HG02798 (cell line): ENCODE measurements around the gene CREBL2.
A peak's percentile ranks its signal among the peaks of the same experiment; 100 is the strongest.
"Not testable (repeated sequence)": the region's sequence is repeated elsewhere in the genome, so short reads cannot be mapped to it uniquely, and the experiment has no call there.

Source experiments
- ATAC-seq: cut with Tn5 transposase; IDR thresholded peaks from one replicate; pipeline ENCODE4 v1.9.1; 2021; ENCODE audit warnings: mild to moderate bottlenecking; ENCODE audit not compliant: unreplicated experiment, poor library complexity

Gene CREBL2

DNA sequence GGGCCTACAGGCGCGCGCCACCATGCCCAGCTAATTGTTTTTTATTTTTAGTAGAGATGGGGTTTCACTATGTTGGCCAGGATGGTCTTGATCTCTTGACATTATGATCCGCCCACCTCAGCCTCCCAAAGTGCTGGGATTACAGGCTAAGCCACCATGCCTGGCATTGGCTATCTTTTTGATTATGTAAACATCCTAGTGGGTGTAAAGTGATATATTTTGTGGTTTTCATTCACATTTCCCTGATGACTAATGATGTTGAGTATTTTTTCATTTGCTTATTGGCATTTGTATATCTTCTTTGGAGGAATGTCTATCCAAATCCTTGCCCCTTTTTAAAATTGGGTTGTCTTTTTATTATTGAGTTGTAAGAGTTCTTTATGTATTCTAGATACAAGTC is 16.3 kb downstream of the CREBL2 start:
- no peak for ATAC-seq

DNA sequence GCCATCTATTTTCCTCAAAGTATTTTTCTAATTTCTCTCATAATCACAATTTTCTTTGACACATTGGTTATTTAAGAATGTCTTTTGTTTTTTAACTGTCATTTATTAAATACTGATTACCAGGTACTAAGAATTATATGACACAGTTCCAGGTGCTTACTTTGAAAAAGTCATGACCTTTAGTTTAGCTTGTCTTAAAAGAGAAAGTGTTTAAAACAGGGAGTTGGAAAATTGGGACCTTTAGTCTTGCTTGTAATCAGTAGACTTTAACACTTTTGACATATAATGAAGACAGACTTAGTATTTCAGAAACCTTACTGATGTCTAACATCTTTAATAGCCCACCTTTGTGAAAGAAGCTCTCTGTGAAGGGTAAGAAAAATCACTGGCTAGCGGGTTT is 19.2 kb downstream of the CREBL2 start:
- ATAC-seq: no peak

DNA sequence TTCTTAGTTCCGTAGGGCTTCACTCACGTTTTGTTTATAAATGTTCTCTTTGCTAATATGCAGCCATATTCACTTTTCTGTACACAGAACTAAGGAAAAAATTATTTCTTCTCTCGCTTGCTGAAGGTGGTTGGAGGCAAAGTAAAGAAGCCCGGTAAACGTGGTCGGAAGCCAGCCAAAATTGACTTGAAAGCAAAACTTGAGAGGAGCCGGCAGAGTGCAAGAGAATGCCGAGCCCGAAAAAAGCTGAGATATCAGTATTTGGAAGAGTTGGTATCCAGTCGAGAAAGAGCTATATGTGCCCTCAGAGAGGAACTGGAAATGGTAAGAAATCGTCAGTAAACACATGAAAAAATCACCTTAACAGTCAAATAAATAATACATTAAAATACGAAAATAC is 24.0 kb downstream of the CREBL2 start:
- ATAC-seq: no peak

- ATAC-seq: peak; percentile 41
Measured at GRCh38 chr12:12636641-12637040, 25.0 kb downstream of the CREBL2 start.

- not testable (repeated sequence) for ATAC-seq
Measured at GRCh38 chr12:12639995-12640394, 28.3 kb downstream of the CREBL2 start.

DNA sequence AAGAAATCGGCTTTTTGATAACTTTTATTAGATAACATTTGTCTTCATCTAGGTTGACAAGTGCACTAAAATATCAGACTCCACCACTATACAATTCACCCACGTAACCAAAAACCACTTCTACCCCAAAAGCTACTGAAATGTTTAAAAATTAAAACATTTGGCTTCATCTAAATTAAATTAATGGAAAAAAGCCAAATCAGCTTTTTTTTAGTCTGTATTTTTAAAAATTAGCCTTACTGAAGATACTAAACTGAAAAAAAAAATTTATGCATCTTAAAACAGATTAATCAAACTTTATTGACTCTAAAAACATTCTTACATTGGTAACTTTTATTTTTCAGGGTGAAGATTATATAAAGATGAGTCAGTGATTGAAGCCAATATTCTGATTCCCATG is 30.0 kb downstream of the CREBL2 start:
- ATAC-seq: no peak

GRCh38 chr12:12642916-12643315 is 31.2 kb downstream of the CREBL2 start:
- no peak for ATAC-seq

DNA sequence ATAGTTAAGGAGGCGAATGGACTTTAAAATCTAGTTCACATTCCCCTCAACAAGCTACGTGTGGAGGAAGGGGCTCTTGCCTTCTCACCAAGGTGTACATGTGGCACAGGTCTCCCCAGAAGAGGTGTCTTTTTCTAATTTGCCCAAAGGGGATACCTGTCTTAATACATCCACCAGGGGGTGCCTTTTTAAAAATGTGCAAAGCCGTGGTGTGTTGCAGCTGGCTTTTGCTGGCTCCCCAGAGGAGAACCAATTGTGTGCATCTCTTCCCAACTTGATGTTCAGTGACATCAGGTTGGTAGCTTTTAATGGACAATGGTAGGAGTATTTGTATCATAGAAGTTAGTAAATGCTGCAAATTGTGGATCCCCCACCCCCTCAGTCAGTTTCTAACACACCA is 33.8 kb downstream of the CREBL2 start:
- ATAC-seq: peak; percentile 58

- ATAC-seq: peak; percentile 77
Measured at GRCh38 chr12:12645968-12646367, 34.3 kb downstream of the CREBL2 start.

- peak; percentile 55 for ATAC-seq
Measured at GRCh38 chr12:12646483-12647072, 34.9 kb downstream of the CREBL2 start.

DNA sequence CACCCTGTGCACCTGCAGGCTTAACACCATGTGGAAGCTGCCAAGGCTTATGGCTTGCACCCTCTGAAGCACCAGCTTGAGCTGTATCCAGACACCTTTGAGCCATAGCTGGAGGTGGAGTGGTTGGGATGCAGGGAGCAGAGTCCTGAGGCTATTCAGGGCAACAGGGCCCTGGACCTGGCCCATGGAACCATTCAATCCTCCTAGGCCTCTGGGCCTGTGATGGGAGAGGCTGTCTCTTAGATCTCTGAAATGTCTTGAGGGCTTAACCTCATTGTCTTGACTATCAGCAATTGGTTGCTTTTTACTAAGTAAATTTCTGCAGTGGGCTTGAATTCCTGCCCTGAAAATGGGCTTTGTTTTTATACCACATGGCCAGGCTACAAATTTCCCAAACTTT is 36.6 kb downstream of the CREBL2 start:
- ATAC-seq: no peak

DNA sequence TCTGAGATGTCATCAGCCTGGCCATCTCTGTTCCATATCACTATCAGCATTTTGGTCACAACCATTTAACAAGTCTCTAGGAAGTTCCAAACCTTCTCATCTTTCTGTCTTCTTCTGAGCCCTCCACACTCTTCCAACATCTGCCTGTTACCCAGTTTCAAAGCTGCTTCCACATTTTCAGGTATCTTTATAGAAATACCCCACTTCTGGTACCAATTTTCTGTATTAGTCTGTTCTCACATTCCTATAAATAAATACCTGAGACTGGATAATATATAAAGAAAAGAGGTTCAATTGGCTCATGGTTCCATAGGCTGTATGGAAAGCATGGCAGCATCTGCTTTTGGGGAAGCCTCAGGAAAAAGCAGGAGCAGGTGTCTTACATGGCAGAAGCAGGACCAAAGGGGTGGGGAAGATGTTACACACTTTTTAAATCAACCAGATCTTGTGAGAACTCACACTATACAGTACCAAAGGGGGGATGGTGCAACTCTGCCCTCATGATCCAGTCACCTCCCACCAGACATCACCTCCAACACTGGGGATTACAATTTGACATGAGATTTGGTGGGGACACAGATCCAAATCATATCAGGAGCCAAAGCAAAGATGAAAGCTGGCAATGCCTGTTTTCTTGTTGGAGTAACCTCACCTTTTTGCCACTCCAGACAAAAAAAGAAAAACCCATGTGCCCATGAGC is 37.4 kb downstream of the CREBL2 start:
- no peak for ATAC-seq

GRCh38 chr12:12651752-12652151 is 40.1 kb downstream of the CREBL2 start:
- ATAC-seq: no peak

GRCh38 chr12:12652704-12653103 is 41.0 kb downstream of the CREBL2 start:
- ATAC-seq: not testable (repeated sequence)

DNA sequence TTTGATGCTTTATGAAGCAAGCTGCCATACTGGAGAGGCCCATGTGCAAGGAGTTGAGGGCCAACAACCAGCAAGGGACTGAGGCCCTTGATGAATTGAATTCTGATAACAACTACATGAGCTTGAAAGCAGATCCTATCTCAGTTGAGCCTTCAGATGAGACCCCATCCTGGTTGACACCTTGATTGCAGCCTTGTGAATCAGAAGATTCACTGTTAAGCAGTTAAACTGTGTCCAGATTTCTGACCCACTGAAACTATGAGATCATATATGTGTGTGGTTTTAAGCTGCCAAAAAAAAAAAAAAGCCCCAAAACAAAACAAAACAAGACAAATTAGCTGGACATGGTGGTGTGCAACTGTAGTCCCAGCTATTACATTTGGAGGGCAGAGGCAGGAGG is 42.2 kb downstream of the CREBL2 start:
- no peak for ATAC-seq

- ATAC-seq: no peak
Measured at GRCh38 chr12:12654691-12655460, 43.2 kb downstream of the CREBL2 start.

DNA sequence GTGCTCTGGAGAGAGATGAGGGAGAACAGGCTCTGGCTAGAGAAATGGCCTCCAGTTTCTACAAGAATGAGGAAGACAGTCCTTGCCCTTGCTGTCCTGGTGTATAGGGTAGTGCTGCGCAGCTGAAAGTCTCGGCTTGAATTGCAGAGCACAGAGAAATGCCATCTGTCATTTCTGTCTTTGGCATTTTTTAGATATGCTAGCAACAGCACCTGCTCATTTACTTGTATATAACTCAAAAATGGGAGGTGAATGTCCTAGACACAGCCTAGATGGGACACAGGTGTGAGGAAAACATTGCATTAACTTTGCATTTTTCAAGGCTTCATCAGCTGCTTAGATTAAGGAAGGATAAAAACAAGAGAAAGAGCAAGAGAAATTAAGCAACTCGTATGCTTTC is 48.5 kb downstream of the CREBL2 start:
- ATAC-seq: no peak

DNA sequence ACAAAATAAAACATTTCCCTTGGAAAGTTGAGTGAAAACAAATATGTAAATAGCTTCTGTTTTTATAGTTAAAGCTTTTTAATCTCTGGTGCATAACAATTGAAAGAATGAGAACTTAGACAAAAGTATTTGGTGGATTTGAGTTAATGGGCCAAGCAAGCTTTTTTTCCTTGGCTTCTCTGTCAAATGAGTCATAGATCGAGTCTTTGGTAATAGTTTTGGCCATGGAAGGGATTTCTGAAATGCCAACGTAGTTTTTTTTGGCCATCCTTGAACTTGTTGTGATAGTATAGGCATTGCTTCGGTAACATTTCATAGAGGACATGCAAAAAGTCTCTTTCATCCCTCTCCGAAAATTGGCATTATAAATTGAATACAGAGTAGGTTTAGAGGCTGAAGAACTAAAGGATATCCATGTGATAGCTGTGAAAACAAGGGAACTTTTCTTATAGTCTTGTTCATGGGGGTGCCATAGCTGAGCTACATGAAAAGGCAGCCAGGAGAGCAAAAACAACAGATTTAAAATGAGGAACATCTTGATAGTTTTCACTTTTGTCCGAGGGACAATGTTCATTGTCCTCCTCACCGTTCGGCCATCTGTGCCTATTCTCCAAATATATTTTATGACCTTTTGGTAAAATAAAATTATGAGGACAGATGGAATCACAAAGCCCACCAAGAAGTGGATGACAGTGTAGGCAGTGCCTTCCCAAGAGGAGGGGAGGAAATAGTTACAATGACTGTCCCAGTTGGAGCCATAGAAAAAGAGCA is 49.6 kb downstream of the CREBL2 start:
- no peak for ATAC-seq

DNA sequence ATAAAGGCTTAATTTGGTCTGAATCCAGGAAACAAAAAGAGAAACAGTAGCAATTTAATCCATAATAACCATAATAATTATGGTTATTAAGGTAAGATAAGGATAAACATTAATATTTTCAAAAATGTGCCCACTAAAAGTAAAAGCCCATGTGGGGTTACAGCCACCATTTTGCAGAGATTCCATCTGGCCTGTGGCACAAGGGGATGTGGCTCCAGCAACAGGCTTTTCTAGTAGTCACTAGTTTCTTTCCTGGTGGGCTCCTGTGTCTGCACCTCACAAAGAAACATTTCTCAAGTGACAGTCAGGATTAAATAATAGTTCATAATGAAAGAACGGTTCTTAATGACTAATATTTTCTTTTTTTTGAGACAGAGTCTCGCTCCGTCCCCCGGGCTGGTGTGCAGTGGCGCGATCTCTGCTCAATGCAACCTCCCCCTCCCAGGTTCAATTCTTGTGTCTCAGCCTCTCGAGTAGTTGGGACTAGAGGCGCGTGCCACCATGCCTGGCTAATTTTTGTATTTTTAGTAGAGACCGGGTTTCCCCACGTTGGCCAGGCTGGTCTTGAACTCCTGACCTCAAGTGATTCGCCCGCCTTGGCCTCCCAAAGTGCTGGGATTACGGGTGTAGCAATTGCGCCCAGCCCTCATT is 52.1 kb downstream of the CREBL2 start:
- ATAC-seq: no peak

DNA sequence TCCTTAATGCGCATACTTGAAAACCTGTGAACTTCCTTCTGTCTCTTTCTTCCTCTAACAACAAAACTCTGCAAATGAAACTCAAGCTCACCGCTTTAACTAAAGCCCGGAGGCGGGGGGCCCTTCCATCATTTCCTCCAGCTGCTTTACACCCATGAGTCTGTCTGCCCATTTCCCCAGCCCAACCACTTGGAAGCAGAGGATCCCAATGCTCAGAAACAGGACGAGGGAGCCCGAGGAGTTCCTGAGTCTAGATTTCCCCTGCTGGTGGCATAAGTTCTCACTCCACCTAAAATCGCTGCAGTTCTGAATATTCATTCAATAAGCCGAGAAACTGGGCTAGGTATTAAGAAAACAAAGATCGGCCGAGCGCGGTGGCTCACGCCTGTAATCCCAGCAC is 53.5 kb downstream of the CREBL2 start:
- no peak for ATAC-seq
